IgD-negative memory B cell (primary cell): ENCODE measurements around the gene SHISA5. TPM values are rescaled to one million over a fixed set of nuclear protein-coding genes. Genes with fewer than 3 reads are reported as not detected.

Experiments
- H3K27ac Mint-ChIP-seq, 3 donors: one replicate each; pipeline ENCODE4 v1.8.0; 2020 to 2022; ENCODE audit warnings: mild to moderate bottlenecking in 3 of 3, mixed read lengths in 3 of 3, moderate library complexity in 1 of 3
- H3K27me3 Mint-ChIP-seq: one replicate; pipeline ENCODE4 v1.8.0; 2021; ENCODE audit warnings: mixed read lengths
- H3K36me3 Mint-ChIP-seq: one replicate; pipeline ENCODE4 v1.8.0; 2020; ENCODE audit warnings: mild to moderate bottlenecking, mixed read lengths
- H3K4me1 Mint-ChIP-seq, 3 donors: one replicate each; pipeline ENCODE4 v1.8.0; 2020 to 2022; ENCODE audit warnings: mixed read lengths in 3 of 3, mild to moderate bottlenecking in 1 of 3
- H3K4me3 Mint-ChIP-seq, 4 donors: one replicate each; pipeline ENCODE4 v1.8.0; 2020 to 2022; ENCODE audit warnings: mild to moderate bottlenecking in 4 of 4, mixed read lengths in 4 of 4, moderate library complexity in 3 of 4
- H3K9me3 Mint-ChIP-seq, 3 donors: one replicate each; pipeline ENCODE4 v1.8.0; 2020 to 2021; ENCODE audit warnings: mixed read lengths in 3 of 3, mild to moderate bottlenecking in 1 of 3
- polyA plus RNA-seq: library from polyadenylated mRNA; unstranded; fragments of 300-500 nt; fragmentation: Illumina TruSeq; gene quantifications from one replicate; pipeline ENCODE4 v1.2.3, GENCODE V29; 2021

SHISA5 gene
- polyA plus RNA-seq, 1 donor from 2014 or later, result 307 TPM

GRCh38 chr3:48419597-48419996 is 84.4 kb downstream of the SHISA5 start:
- no peak overlapping the region for H3K4me3 Mint-ChIP-seq
- H3K27ac Mint-ChIP-seq, result no peak overlapping the region
- peaks cover 0 to 4% (median 0%) of the 10 kb centered on the region in 3 donors for H3K4me1 Mint-ChIP-seq
- no peaks in the 10 kb centered on the region for H3K36me3 Mint-ChIP-seq
- no peaks in the 10 kb centered on the region for H3K9me3 Mint-ChIP-seq
- peaks cover 4% of the 10 kb centered on the region for H3K27me3 Mint-ChIP-seq

- Mint-ChIP-seq H3K4me1 (peaks cover 0 to 4% (median 0%) of the 10 kb centered on the region in 3 donors), H3K4me3 (no peak overlapping the region), H3K27ac (no peak overlapping the region), H3K27me3 (peaks cover 4% of the 10 kb centered on the region), H3K36me3 (no peaks in the 10 kb centered on the region), H3K9me3 (no peaks in the 10 kb centered on the region)
Measured at GRCh38 chr3:48419149-48419548, 84.8 kb downstream of the SHISA5 start.

GRCh38 chr3:48418651-48419050 is 85.3 kb downstream of the SHISA5 start:
- H3K27ac Mint-ChIP-seq, result no peak overlapping the region
- no peaks in the 10 kb centered on the region for H3K9me3 Mint-ChIP-seq
- no peak overlapping the region for H3K4me3 Mint-ChIP-seq
- H3K36me3 Mint-ChIP-seq, result no peaks in the 10 kb centered on the region
- peaks cover 0 to 4% (median 0%) of the 10 kb centered on the region in 3 donors for H3K4me1 Mint-ChIP-seq
- peaks cover 4% of the 10 kb centered on the region for H3K27me3 Mint-ChIP-seq

- Mint-ChIP-seq H3K4me1 (peaks cover 0 to 4% (median 0%) of the 10 kb centered on the region in 3 donors), H3K36me3 (no peaks in the 10 kb centered on the region), H3K27ac (no peak overlapping the region), H3K4me3 (no peak overlapping the region), H3K9me3 (no peaks in the 10 kb centered on the region), H3K27me3 (peaks cover 4% of the 10 kb centered on the region)
Measured at GRCh38 chr3:48418140-48418539, 85.8 kb downstream of the SHISA5 start.

Other genes with a start within 250 kb of the SHISA5 start
- 81.1 TPM for gene NME6, start 202.8 kb downstream of the SHISA5 start, polyA plus RNA-seq
- gene SPINK8, start 170.5 kb downstream of the SHISA5 start, polyA plus RNA-seq, result not detected
- not detected for gene FBXW12, start 132.0 kb downstream of the SHISA5 start, polyA plus RNA-seq
- gene PLXNB1, start 74.1 kb downstream of the SHISA5 start, polyA plus RNA-seq, result not detected
- gene CCDC51, start 64.1 kb downstream of the SHISA5 start, polyA plus RNA-seq, result 13.4 TPM
- 701 TPM for gene TMA7, start 63.9 kb downstream of the SHISA5 start, polyA plus RNA-seq
- gene ATRIP, start 57.4 kb downstream of the SHISA5 start, polyA plus RNA-seq, result 13.9 TPM
- gene PFKFB4, start 52.6 kb upstream of the SHISA5 start, polyA plus RNA-seq, result 1.5 TPM
- gene UCN2, start 59.6 kb upstream of the SHISA5 start, polyA plus RNA-seq, result not detected
- not detected for gene COL7A1, start 91.2 kb upstream of the SHISA5 start, polyA plus RNA-seq
- 147 TPM for gene UQCRC1, start 105.5 kb upstream of the SHISA5 start, polyA plus RNA-seq
- gene TMEM89, start 117.6 kb upstream of the SHISA5 start, polyA plus RNA-seq, result not detected
- 1.4 TPM for gene SLC26A6, start 131.3 kb upstream of the SHISA5 start, polyA plus RNA-seq
- gene CELSR3, start 158.7 kb upstream of the SHISA5 start, polyA plus RNA-seq, result 0.59 TPM
- gene NCKIPSD, start 181.7 kb upstream of the SHISA5 start, polyA plus RNA-seq, result 17.2 TPM
- 43.4 TPM for gene IP6K2, start 213.0 kb upstream of the SHISA5 start, polyA plus RNA-seq